GM12874 (cell line): ENCODE data around the gene ASTN2.

Experiments used
- TF ChIP-seq, protein P1 (sequence below): IDR thresholded peaks from 2 replicates; pipeline ENCODE4 v1.5.1; 2011; ENCODE audit warnings: low read depth, mild to moderate bottlenecking, control low read depth, low read length, moderate library complexity; ENCODE audit not compliant: insufficient read depth

The ASTN2 gene

GRCh38 chr9:117266855-117267497 is 147.9 kb downstream of the ASTN2 start:
- TF ChIP-seq, protein P1, sequence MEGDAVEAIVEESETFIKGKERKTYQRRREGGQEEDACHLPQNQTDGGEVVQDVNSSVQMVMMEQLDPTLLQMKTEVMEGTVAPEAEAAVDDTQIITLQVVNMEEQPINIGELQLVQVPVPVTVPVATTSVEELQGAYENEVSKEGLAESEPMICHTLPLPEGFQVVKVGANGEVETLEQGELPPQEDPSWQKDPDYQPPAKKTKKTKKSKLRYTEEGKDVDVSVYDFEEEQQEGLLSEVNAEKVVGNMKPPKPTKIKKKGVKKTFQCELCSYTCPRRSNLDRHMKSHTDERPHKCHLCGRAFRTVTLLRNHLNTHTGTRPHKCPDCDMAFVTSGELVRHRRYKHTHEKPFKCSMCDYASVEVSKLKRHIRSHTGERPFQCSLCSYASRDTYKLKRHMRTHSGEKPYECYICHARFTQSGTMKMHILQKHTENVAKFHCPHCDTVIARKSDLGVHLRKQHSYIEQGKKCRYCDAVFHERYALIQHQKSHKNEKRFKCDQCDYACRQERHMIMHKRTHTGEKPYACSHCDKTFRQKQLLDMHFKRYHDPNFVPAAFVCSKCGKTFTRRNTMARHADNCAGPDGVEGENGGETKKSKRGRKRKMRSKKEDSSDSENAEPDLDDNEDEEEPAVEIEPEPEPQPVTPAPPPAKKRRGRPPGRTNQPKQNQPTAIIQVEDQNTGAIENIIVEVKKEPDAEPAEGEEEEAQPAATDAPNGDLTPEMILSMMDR = no peak

DNA sequence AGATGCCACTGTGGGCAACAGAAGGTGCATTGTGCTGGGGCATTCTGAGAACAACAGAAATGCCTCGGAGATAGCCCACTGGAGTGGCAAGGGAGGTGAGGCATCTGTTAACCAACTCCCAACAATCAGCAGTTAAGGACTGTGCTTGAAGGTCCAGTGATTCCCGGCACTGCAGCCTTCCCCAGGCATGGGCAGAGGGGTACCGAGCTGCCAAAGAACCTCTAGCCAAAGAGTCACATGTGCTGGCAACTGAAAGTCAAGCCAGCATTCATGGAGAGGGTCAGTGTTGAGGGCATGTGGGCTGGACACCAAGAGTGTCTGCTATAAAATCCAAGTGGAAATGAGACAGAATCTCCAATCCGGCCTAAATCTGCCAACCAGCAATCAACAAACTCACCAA is 149.6 kb downstream of the ASTN2 start:
- TF ChIP-seq, protein P1 = no peak

GRCh38 chr9:117258184-117258866 is 156.5 kb downstream of the ASTN2 start:
- TF ChIP-seq, protein P1 = no peak

- TF ChIP-seq, protein P1 = no peak
These were observed 161.6 kb downstream of the ASTN2 start for GRCh38 chr9:117253261-117253660.

DNA sequence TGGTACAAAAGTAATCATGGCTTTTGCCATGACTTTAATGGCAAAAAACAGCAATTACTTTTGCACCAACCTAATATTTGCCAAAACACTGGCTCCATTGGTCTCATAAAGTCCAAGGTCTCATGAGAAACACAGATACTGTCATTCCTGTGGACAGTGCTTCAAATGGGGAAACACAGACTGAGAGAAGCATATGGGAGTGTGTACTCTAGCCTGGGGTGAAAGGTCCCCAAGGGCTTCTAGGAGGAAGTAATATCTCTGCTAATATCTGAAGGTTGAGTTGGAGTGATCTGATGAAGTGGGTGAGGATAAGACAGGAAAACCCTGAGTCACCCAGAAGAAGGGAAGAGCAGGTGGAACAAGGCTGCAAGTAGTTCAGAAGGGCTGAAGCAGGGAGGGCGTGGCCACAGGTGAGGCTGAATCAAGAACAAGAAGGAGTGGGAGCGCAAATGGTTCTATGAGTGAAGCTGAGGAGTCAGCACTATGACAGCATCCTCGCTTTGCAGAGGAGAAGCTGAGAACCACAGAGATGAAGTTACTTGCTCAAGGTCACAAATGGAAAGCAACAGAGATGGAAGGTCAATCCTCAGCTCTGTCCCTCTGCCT is 164.1 kb downstream of the ASTN2 start:
- TF ChIP-seq, protein P1 = no peak

DNA sequence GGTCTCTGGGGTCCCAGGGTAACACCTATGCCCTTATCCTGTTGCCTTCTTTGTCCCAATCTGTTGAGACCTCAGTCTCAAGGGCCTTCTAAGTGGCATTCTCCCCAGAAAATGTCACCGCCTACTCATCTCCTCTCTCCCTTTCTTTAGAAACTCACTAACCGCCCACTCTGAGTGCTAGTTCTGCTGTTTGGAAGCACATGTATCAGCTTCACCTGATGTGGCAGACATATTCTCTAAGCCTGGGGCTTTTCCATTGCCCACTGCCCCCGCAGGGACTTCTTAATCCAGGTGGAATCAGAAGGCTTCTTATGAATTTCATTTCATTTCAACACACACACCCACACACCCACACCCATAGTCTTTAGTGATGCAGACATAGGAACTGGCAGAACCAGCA is 165.1 kb downstream of the ASTN2 start:
- TF ChIP-seq, protein P1 = no peak

DNA sequence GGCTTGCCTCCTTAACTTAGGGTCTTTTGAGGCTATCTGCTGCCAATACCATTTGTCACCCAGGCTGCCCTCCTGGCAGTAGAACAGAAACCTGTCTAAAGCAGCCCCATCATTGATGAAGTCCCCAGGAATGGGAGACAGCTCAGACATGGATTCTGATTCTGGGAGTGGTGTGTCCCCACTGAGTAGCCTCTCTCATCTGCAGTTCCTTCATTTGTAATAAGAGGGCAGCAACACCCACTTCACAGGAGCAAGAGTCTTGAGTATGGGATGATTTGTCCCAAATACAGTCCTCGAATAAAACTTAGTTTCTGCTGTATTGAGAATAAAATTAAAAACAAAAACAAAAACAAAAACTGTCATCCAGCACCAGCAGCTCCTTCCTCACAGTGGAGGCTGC is 167.6 kb downstream of the ASTN2 start:
- TF ChIP-seq, protein P1 = peak; percentile 40; the same call in 1 of the 2 replicates
